Peyer's patch (tissue), 4 donors: ENCODE measurements around the gene LYZL1.
"Not testable (repeated sequence)": the region's sequence is repeated elsewhere in the genome, so short reads cannot be mapped to it uniquely, and the experiment has no call there.

Source experiments
- CTCF ChIP-seq, 6 experiments: fragments of 450-650 bp in 4 of 6; fragments of 200-600 bp in 2 of 6; sonication (generic) in 1 of 6; IDR thresholded peaks; one replicate each; pipeline ENCODE4 v1.5.1; 2017 to 2019; ENCODE audit warnings: antibody characterized with exemption in 6 of 6, mild to moderate bottlenecking in 3 of 6, moderate library complexity in 1 of 6
- POLR2A ChIP-seq, 2 donors: fragments of 450-650 bp; IDR thresholded peaks; one replicate each; pipeline ENCODE4 v1.5.1; 2017; ENCODE audit warnings: antibody characterized with exemption in 2 of 2, mild to moderate bottlenecking in 2 of 2, moderate library complexity in 2 of 2

- TF ChIP-seq POLR2A, CTCF (IDR thresholded peaks at IDR 0.05): not testable (repeated sequence)
Observed at GRCh38 chr10:29292406-29292805, 3.5 kb downstream of the LYZL1 start.
